RWPE1 (cell line): ENCODE measurements around the gene UBE2E2.

Source experiments
- CTCF ChIA-PET: fragments of 350-600 bp; sonication (Branson Sonifier 250); formaldehyde crosslinking; extraction: SDS; loops from one replicate; lab custom pipeline; 2021; lab: Yijun Ruan, JAX
- POLR2A ChIA-PET: fragments of 400-600 bp; formaldehyde crosslinking; extraction: SDS; loops from one replicate; lab custom pipeline; 2020; ENCODE audit warnings: antibody characterized with exemption; ENCODE audit not compliant: low non-redundant PET; lab: Yijun Ruan, JAX
- DNase-seq: peaks from one replicate; pipeline ENCODE4 v3.0.0; 2012; ENCODE audit warnings: low spot score
- H3K27ac ChIP-seq: fragments of 450-650 bp; 2 replicates; pipeline ENCODE4 v1.5.1; 2017
- TF ChIP-seq, protein P1 (sequence below): fragments of 450-650 bp; conservative IDR thresholded peaks from 2 replicates; pipeline ENCODE4 v1.5.1; 2017; ENCODE audit warnings: low read depth, mild to moderate bottlenecking

The UBE2E2 gene

DNA sequence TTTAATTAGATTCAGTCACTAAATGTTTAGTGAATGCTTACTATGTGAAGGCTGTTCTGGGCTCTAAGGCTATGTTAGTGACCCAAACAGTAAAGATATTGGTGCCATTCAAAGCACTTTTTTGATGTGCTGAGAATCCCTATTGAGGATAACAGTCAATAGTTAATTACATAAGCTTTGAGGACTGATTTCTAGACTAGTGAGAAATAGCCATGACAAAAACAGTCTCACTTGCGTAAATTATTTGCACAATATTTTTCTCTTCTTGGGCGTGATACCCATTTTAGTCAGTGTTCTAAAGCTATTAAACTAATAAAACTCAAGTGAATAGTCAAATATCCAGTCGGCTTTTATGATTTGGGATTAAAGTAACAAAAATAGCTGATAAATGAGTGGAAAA, 74.6 kb downstream of the UBE2E2 start:
- POLR2A ChIA-PET: no interaction called here
- TF ChIP-seq, protein P1, sequence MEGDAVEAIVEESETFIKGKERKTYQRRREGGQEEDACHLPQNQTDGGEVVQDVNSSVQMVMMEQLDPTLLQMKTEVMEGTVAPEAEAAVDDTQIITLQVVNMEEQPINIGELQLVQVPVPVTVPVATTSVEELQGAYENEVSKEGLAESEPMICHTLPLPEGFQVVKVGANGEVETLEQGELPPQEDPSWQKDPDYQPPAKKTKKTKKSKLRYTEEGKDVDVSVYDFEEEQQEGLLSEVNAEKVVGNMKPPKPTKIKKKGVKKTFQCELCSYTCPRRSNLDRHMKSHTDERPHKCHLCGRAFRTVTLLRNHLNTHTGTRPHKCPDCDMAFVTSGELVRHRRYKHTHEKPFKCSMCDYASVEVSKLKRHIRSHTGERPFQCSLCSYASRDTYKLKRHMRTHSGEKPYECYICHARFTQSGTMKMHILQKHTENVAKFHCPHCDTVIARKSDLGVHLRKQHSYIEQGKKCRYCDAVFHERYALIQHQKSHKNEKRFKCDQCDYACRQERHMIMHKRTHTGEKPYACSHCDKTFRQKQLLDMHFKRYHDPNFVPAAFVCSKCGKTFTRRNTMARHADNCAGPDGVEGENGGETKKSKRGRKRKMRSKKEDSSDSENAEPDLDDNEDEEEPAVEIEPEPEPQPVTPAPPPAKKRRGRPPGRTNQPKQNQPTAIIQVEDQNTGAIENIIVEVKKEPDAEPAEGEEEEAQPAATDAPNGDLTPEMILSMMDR: no peak
- no peak for DNase-seq
- no peak overlapping the region for H3K27ac ChIP-seq
- CTCF ChIA-PET: no interaction called here

DNA sequence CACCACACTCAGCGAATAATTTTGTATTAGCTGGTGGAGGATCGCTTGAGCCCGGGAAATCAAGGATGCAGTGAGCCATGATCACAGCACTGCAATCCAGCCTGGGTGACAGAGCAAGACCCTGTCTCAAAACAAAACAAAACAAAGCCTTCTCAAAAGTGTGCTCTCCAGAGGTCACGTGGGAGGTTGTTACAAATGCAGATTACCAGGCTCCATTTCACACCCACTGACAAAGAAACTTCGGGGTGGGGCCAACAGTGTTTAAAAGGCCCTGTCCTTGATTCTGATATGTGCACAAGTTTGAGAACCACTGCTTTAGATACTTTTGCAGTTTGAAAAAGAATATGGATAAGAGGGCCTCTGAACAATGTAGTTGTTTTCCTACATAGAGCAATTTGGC, 80.5 kb downstream of the UBE2E2 start:
- no peak overlapping the region for H3K27ac ChIP-seq
- DNase-seq: no peak
- CTCF ChIA-PET: interaction anchor here (0.7 kb wide), 1 partner anchor 422 kb away, joined by 4 read pairs; no protein-coding TSS in a partner anchor
- POLR2A ChIA-PET: no interaction called here
- TF ChIP-seq, protein P1: no peak

DNA sequence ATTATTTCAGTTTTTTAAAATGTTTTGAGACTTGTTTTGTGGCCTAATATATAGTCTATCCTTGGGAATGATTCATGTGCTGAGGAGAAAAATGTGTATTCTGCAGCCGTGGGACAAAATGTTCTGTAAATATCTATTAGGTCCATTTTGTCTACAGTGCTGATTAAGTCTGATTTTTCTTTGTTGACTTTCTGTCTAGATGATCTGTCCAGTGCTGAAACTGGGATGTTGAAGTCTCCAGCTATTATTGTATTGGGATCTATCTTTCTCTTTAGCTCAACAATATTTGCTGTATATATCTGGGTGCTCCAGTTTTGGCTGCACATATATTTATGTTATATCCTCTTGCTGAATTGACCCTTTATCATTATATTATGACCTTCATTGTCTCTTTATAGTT, 85.2 kb downstream of the UBE2E2 start:
- DNase-seq: no peak
- TF ChIP-seq, protein P1: no peak
- H3K27ac ChIP-seq: no peak overlapping the region
- CTCF ChIA-PET: no interaction called here
- POLR2A ChIA-PET: no interaction called here

DNA sequence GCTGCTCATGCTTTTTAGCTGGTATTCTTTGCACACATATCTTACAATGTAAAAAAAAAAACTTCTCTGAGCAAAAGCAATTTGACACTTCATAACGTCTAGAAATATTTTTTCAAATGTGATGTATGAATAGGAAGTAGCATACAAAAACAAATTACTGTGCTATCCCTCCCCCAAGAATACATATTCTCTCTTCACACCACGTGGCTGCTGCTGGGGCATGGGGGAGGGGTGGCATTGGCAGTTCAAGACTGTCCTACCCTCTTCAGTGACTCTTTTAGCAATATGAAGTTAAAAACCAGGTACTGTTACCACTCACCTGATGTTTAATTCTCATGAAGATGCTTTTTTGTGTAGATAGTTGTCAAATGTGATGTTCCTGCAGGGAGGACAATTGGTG, 85.6 kb downstream of the UBE2E2 start:
- ChIA-PET POLR2A (no interaction called here), CTCF (no interaction called here)
- no peak overlapping the region for H3K27ac ChIP-seq
- DNase-seq: no peak
- TF ChIP-seq, protein P1: no peak

DNA sequence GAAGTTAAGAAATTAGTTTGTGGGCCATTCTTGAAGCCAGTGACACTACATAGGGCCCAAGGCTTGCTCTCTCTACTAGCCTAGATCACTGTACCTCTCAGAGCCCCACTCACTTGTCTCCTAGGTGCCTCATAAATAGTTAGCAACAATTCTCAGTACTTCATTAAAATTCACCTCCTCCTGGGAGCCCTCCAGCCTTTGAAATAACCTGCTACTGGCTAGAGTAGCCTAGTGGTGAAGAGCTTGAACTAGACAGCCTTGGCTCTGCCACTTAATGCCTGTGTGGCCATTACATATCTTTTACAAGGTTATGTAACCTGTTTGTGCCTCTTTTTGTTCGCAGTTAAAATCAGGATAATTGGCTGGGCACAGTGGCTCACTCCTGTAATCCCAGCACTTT, 89.3 kb downstream of the UBE2E2 start:
- no peak overlapping the region for H3K27ac ChIP-seq
- DNase-seq: no peak
- POLR2A ChIA-PET: no interaction called here
- TF ChIP-seq, protein P1: no peak
- CTCF ChIA-PET: no interaction called here

DNA sequence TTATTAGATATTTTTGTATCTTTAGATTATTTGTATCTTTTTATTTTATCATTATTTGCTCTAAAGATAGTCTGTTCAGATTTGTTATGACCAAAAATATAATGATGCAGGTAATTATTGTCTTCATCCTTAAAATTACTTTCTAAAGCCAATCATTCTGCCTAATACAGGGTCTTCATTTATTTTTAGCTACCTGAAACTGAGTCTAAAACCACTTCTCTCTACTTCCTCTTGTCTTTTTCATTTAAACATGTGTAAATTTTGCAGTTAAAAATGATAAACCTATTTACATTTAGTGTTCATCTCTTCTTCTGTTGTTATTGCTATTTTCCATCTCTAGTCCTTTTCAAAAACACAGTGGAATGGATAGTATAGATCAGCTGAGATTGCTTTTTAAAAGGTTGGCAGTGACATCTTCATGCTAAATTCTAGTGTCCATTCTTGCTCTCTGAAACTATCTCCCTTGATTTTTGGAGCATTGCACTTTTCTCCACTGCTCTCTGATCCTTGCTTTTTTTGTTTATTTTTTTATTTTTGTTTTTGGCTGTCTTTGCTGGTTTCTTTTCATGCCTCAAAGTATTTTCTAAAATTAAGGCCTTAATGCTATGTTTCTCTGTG, 91.8 kb downstream of the UBE2E2 start:
- TF ChIP-seq, protein P1: no peak
- no peak overlapping the region for H3K27ac ChIP-seq
- ChIA-PET POLR2A (no interaction called here), CTCF (no interaction called here)
- DNase-seq: no peak
